Stimulated activated CD8-positive, alpha-beta memory T cell treated with anti-CD3 and anti-CD28 coated beads, Interleukin-12 subunit alpha, Interleukin-12 subunit beta, amount 100 ng/mL, for 24 hours (primary cell): ENCODE data around the gene FPR1.
A peak's percentile ranks its signal among the peaks of the same experiment; 100 is the strongest.

Source experiments
- DNase-seq: peaks from one replicate; pipeline ENCODE4 v3.0.0-alpha.2; 2020; ENCODE audit errors: extremely low read depth

Gene FPR1

GRCh38 chr19:51704626-51705025 lies 47.1 kb downstream of the FPR1 start:
- no peak for DNase-seq

- DNase-seq: peak; percentile 93
These were observed 47.8 kb downstream of the FPR1 start for GRCh38 chr19:51703575-51704515.

DNA sequence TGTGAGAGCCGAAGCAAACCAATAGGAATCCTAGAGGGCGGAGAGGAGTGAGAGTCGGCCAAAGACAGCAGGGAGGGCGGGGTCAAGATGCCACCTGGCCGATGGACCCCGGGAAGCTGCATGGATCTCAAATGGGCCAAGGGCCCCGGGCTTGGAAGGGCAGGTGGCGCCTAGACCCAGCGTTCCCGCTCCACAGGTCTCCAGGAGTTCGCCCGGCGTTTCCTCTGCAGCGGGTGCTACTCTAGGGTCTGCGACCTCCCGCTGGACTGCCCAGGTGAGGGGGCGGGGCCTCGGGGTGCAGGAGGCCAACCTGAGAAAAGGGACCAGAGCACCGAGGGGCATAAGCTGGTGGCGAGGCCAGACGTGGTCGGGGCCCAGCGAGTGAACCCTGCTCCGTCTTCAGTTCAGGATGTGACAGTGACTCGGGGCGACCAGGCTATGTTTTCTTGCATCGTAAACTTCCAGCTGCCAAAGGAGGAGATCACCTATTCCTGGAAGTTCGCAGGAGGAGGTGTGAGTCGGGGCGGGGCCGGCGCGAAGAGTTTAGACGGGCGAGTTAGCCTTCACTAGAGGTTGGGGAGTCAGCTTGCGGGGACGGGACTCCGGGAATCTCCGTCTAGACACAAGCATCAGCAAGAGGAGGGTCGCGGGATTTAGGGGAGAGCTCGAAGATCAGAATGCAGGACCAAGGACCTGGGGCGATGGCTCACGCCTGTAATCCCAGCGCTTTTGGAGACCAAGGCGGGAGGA lies 48.7 kb downstream of the FPR1 start:
- DNase-seq: no peak

GRCh38 chr19:51702103-51702824 lies 49.4 kb downstream of the FPR1 start:
- no peak for DNase-seq

- no peak for DNase-seq
These were observed 50.1 kb downstream of the FPR1 start for GRCh38 chr19:51701468-51702100.

GRCh38 chr19:51699170-51699569 lies 52.5 kb downstream of the FPR1 start:
- DNase-seq: no peak

- DNase-seq: no peak
These were observed 53.4 kb downstream of the FPR1 start for GRCh38 chr19:51698296-51698695.

DNA sequence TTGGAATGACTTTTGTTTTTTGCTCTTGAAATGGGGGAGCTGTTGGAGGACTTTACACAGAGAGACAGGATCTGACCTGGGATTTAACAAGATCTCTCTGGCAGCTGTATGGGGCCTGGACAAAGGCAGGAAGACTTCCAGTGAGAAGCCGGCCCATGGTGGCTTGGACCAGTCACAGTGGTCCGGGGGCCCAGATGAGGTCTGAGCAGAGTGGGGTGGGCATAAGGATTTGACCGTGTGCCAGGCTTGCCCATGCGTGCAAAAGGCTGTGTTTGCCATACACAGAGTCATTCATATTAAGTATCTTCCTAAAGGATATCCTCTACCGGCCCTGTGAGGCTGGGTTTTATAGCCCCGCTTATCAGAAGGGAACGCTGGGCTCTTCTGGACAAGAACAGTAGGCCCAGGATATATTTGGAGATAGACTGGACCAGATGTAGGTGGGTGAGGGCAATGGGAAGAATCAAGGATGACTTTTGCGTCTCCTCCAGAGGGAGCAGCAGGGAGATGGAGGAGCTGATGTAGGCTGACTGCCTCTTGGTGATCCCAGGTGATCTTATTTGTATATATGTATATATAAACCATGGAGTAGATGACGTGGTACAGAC lies 54.4 kb downstream of the FPR1 start:
- no peak for DNase-seq

GRCh38 chr19:51696606-51697005 lies 55.1 kb downstream of the FPR1 start:
- no peak for DNase-seq
